Head of caudate nucleus (tissue), 42 donors: Measurements from ENCODE around the gene GALNT17.
"Not testable (repeated sequence)": the region's sequence is repeated elsewhere in the genome, so short reads cannot be mapped to it uniquely, and the experiment has no call there.

Experiments
- DNase-seq, 42 donors: peaks; one replicate each; pipeline versions ENCODE4 v3.0.0 to v3.0.0-alpha.2; 2020 to 2021; ENCODE audit warnings: mixed read lengths in 7 of 42
- intact Hi-C: fragments of 100-400 bp; cut with DNase I; formaldehyde crosslinking; loops from one replicate; pipeline ENCODE4 v1.15.0; 2022

The GALNT17 gene

GRCh38 chr7:71221049-71221448 lies 89.1 kb downstream of the GALNT17 start:
- DNase-seq: no peak
- intact Hi-C loops: no loop called here

- no peak for DNase-seq
- intact Hi-C loops: no loop called here
Measured at GRCh38 chr7:71221549-71221948, 89.6 kb downstream of the GALNT17 start.

GRCh38 chr7:71227126-71227525 lies 95.2 kb downstream of the GALNT17 start:
- intact Hi-C loops: no loop called here
- no peak for DNase-seq

- no peak for DNase-seq
- intact Hi-C loops: no loop called here
Measured at GRCh38 chr7:71229148-71229547, 97.2 kb downstream of the GALNT17 start.

GRCh38 chr7:71229699-71230098 lies 97.8 kb downstream of the GALNT17 start:
- DNase-seq: no peak
- intact Hi-C loops: loop anchor here (10.0 kb wide), 1 partner anchor 145 kb away; no protein-coding TSS in a partner anchor

- intact Hi-C loops: loop anchor here (10.0 kb wide), 1 partner anchor 140 kb away; no protein-coding TSS in a partner anchor
Measured at GRCh38 chr7:71235253-71235652, 103.3 kb downstream of the GALNT17 start.

GRCh38 chr7:71236230-71237105 lies 104.5 kb downstream of the GALNT17 start:
- intact Hi-C loops: loop anchor here (10.0 kb wide), 1 partner anchor 138 kb away; no protein-coding TSS in a partner anchor
- no peak for DNase-seq

More at GRCh38 chr7:71235253-71235652, 103.3 kb downstream of the GALNT17 start:
- no peak for DNase-seq

GRCh38 chr7:71237945-71238344 lies 106.0 kb downstream of the GALNT17 start:
- intact Hi-C loops: loop anchor here (10.0 kb wide), 1 partner anchor 137 kb away; no protein-coding TSS in a partner anchor
- DNase-seq: no peak

- DNase-seq: peak in 4 of 42 donors; percentile 5 to 47 (median 20)
- intact Hi-C loops: loop anchor here (10.0 kb wide), 1 partner anchor 136 kb away; no protein-coding TSS in a partner anchor
Measured at GRCh38 chr7:71238581-71239295, 106.8 kb downstream of the GALNT17 start.

GRCh38 chr7:71239586-71240268 lies 107.8 kb downstream of the GALNT17 start:
- DNase-seq: peak in 3 of 42 donors; percentile 26 to 47 (median 37)
- intact Hi-C loops: loop anchor here (10.0 kb wide), 1 partner anchor 135 kb away; no protein-coding TSS in a partner anchor

- intact Hi-C loops: no loop called here
- no peak for DNase-seq
Measured at GRCh38 chr7:71243736-71244410, 111.9 kb downstream of the GALNT17 start.

GRCh38 chr7:71245038-71245437 lies 113.1 kb downstream of the GALNT17 start:
- peak in 31 of 42 donors; percentile 6 to 87 (median 47) for DNase-seq

GRCh38 chr7:71251706-71252105 lies 119.8 kb downstream of the GALNT17 start:
- intact Hi-C loops: no loop called here
- no peak for DNase-seq

More at GRCh38 chr7:71245038-71245437, 113.1 kb downstream of the GALNT17 start:
- intact Hi-C loops: no loop called here

GRCh38 chr7:71254751-71255150 lies 122.8 kb downstream of the GALNT17 start:
- no peak for DNase-seq

GRCh38 chr7:71255537-71256178 lies 123.7 kb downstream of the GALNT17 start:
- DNase-seq: no peak
- intact Hi-C loops: no loop called here

More at GRCh38 chr7:71254751-71255150, 122.8 kb downstream of the GALNT17 start:
- intact Hi-C loops: no loop called here

- intact Hi-C loops: no loop called here
- no peak for DNase-seq
Measured at GRCh38 chr7:71261066-71261465, 129.1 kb downstream of the GALNT17 start.

GRCh38 chr7:71262834-71263233 lies 130.9 kb downstream of the GALNT17 start:
- intact Hi-C loops: not testable (repeated sequence)

GRCh38 chr7:71264005-71264404 lies 132.1 kb downstream of the GALNT17 start:
- DNase-seq: no peak
- intact Hi-C loops: no loop called here

More at GRCh38 chr7:71262834-71263233, 130.9 kb downstream of the GALNT17 start:
- DNase-seq: not testable (repeated sequence)
